Left renal pelvis (tissue), 4 donors: ENCODE data around the gene CLDN9. TPM values are rescaled to one million over a fixed set of nuclear protein-coding genes. Genes with fewer than 3 reads are reported as not detected.
"Not testable (repeated sequence)": the region's sequence is repeated elsewhere in the genome, so short reads cannot be mapped to it uniquely, and the experiment has no call there.

Experiments used
- DNase-seq, 4 donors: peaks; one replicate each; pipeline ENCODE4 v3.0.0-alpha.2; 2013; ENCODE audit warnings: low read depth in 4 of 4, low spot score in 3 of 4
- polyA plus RNA-seq, 4 donors: library from polyadenylated mRNA; unstranded; fragments of 120-200 nt; gene quantifications; one replicate each; pipeline ENCODE4 v1.2.1, GENCODE V29; 2013; ENCODE audit not compliant: insufficient read length in 4 of 4

Gene CLDN9
- polyA plus RNA-seq, 4 donors = 0.87 to 4.7 (median 2.3) TPM

DNA sequence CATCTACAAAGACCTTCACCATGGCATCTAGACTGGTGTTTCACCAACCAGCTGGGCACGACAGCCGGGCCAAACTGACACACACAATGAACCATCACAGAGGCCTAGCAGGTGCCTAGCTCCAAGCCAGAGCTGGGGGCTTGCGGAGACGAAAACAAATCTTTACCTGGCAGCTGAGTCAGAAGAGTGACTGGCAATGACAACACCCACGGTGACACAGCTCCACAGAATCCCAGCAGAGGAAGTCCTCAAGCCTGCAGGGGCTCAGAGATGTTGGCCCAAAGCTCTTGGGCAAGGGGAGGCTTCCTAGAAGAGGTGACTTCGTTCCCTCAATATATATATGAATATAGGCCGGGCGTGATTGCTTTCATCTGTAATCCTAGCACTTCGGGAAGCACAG, 38.8 kb downstream of the CLDN9 start:
- no peak for DNase-seq

DNA sequence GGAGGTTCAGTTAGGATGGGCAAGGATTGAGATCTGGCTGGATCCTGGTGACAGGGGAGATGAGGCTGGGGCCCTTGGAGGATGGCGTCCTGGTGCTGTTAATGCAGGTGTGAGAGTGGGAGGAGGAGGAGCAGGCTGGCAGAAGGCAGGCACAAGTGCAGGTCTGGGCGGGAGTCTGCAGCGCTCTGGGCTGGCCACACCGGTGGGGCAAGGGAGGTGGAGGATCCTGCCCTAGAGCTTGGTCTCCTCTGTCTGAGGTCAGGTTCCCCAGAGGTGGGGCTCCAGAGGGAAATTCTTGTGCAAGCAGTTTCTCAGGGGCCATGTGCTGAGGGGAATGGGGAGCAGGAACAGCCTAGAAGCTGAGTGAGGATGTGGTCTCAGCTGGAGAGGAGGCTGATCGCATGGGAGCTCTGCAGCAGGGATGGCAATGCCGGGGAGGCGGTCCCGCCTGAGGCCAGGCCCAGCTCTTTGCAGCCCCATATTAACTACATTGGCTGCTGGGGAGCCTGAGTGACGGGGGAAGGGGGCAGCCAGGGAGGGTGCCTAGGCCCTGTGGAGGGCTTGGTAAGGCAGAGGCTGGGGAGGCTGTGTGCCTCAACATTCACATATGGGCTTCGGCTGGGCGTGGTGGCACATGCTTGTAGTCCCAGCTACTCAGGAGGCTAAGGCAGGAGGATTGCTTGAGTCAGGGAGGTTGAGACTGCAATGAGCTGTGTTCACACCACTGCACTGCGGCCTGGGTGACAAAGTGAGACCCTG, 40.0 kb downstream of the CLDN9 start:
- not testable (repeated sequence) for DNase-seq

DNA sequence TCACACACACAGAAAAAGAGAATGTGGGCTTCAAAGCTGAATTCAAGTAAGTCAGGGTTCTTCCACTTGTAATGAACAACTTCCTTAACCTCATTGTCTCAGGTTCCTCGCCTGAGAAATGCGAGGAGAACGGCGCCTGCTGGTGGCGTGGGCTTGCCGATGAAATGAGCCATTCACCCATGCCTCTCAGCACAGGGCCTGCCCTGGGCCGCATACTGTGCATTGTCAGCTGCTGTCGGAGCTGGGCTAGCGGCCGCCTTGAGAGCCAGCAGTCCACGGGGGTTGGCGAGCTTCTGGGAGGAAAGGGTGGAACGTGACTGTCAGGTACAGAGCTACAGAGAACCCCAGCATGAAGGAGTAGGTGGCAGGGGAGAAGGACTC, 40.6 kb downstream of the CLDN9 start:
- not testable (repeated sequence) for DNase-seq

DNA sequence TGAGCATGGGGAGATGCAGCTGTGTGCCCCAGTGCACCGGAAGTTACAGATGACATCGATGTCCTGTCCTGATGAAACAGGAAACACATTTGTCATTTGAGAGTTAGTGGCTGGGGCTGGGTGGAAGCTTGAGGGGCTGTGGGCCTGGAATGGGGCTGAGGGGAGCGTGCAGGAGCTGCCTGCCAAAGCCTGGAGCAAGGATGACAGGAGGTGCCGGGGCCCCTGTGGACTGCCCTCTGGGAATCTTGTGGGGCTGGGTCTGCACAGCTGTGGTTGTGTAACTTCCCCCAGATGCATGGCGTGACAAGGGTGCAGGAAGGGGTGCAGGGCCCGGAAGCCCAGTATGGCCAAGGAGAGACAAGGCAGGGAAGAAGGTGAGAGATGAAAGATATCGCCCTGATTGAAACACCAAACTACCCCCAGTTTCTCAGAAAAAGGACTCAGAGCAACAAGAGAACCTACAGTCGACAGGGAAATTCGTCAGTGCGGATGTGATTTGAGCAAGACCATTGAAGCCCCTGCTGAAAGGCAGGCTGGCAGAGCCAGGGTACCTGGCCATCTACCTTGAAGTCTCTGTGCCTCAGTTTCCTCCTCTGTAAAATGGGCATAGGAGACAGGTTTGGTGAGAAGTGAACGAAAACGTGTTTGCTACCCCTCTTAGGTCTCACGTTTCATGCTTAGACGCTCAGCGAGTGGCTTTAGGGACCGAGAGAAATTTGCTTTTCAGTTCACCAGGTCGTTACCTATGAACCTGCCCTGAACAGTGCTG, 42.4 kb downstream of the CLDN9 start:
- DNase-seq = no peak

DNA sequence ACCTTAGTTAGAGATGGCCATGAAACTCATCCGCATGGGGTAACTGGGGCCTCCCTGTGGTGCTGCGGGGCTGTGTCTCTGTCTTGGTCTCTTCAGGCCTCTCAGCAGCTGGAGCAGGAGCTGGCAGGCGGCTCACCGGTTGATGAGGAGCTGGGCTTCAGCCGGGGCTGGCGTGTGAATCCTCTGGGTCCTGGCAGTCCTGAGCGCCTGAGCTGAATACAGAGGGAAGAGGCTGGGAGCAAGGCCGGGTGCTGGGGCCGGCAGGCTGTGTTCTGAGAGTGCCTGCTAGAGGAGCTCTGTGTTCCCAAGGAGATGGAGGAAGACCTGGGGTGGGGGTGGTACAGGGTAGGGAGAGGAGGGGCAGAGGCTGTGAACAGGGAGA, 43.0 kb downstream of the CLDN9 start:
- not testable (repeated sequence) for DNase-seq

DNA sequence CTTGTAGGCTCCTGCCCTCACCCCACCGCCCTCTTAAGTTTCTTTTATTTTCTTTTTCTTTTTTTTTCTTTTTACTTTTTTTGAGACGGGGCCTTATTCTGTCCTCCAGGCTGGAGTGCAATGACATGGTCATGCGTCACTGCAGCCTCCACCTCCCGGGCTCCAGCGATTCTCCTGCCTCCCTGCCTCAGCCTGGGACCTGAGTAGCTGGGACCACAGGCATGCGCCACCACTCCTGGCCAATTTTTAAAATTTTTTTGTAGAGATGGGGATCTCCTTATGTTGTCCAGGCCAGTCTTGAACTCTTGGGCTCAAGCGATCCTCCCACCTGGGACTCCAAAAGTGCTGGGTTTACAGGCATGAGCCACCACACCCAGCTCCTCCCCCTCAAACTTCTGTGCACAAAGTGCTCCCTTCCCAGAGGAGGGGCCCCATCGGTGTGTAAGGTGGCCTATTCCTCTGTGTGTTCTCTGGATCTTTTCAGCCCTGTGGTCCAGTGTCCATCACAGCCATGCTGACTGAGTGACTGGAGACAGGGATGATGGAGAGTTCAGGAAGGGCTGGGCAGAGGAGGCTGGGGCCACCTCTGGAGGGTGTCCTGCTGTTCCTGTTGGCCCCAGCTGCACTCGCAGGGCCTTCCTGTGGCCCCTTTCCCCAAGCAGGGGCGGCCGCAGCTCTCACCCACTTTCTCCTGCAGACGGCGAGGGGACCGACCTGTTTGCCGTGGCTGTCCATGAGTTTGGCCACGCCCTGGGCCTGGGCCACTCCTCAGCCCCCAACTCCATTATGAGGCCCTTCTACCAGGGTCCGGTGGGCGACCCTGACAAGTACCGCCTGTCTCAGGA, 43.8 kb downstream of the CLDN9 start:
- no peak for DNase-seq

DNA sequence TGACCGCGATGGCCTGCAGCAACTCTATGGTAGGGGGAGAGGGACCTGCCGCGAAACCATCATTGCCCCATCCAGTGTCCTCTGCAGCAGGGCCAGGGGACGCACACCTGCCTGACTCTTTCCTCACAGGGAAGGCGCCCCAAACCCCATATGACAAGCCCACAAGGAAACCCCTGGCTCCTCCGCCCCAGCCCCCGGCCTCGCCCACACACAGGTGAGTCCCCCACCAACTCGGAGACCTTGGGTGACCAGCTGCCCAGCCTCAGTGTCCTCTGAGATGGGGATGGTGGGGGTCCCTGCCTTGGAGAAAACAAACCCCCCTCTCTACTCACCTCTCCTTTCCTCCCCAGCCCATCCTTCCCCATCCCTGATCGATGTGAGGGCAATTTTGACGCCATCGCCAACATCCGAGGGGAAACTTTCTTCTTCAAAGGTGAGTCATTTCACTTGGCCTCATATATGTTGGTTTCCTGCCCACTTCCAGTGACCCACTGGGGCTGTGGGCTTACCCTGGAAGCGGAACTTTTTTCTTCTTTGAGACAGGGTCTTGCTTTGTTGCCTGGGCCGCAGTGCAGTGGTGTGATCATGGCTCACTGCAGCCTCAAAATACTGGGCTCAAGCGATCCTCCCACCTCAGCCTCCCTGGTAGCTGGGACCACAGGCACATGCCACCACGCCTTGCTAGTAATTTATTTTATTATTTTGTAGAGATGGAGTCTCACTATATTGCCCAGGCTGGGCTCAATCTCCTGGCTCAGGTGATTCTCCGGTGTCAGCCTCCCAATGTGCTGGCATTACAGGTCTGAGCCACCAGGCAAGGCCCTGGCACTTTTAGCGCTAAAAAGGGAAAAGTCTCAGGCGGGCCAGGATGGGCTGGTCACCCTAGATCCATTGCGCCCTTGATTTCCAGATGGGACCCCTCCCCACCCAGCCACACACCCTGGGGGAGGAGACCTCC, 44.7 kb downstream of the CLDN9 start:
- DNase-seq = no peak

DNA sequence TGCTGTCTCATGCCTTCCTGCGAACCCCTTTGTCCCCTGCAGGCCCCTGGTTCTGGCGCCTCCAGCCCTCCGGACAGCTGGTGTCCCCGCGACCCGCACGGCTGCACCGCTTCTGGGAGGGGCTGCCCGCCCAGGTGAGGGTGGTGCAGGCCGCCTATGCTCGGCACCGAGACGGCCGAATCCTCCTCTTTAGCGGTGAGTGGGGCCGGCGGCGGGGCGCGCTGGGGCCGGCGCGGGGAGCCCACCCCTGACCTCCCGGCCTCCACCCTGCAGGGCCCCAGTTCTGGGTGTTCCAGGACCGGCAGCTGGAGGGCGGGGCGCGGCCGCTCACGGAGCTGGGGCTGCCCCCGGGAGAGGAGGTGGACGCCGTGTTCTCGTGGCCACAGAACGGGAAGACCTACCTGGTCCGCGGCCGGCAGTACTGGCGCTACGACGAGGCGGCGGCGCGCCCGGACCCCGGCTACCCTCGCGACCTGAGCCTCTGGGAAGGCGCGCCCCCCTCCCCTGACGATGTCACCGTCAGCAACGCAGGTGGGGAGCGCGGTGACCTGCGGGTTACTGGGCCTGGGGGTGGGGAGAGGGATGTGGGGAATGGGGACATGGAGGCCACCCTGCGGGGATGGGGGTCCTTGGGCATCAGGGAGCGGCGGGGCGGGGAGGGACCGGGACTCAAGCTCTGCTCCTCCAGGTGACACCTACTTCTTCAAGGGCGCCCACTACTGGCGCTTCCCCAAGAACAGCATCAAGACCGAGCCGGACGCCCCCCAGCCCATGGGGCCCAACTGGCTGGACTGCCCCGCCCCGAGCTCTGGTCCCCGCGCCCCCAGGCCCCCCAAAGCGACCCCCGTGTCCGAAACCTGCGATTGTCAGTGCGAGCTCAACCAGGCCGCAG, 45.7 kb downstream of the CLDN9 start:
- DNase-seq = no peak

DNA sequence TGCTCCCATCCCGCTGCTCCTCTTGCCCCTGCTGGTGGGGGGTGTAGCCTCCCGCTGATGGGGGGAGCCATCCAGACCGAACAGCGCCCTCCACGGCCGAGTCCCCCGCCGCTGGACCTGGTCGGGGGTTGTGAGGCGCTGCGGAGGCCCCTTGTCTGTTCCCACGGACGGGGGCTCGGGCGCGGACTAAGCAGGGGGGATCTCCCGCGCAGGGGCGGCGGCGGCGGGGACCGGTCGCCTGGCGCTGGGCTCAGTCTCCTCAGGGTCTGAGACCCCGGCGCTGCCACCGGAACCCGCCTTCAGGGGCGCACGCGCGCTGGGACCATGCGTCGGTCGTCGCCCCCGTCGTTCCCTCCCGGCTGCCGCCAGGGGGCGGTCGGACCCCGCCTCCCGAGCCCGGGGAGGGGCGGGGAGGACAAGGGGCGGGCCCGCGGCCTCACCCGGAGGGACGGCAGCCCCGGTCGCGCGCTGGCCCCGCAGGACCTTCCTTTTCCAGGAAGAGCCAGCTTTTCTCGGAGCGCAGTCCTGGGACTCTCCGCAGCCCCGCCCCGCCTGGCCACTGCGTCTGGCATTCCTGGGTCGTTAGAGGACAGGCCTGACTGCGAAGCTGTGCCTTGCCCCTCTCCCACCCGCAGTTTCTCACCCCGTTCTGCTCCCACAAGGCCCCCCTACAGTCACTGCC, 46.5 kb downstream of the CLDN9 start:
- DNase-seq = peak in 3 of 4 donors; percentile 72 to 82 (median 78)

DNA sequence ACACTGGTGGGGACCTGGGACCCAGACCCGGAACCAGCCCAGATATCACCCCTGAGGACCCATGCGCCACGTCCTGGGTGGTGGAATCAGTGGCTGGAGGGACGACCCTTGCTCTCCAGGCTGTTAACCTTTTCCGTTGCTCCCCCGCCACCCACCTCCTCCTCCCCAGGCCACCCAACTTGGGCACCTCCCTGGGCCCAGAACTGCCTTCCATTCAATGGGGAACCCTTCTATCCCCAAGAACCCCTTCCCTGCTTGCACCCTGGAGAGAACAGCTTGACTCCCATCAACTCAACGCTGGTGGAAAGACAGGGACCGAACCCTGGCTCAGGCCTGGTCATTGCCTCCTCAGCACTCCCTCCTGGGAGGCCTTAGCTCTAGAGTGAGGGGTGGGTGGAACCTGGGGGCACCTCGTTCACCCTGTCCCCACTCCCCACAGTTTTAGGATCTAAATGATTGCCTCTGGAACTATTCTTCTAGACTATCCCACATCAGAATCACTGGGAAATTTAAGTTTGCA, 47.1 kb downstream of the CLDN9 start:
- DNase-seq = no peak

DNA sequence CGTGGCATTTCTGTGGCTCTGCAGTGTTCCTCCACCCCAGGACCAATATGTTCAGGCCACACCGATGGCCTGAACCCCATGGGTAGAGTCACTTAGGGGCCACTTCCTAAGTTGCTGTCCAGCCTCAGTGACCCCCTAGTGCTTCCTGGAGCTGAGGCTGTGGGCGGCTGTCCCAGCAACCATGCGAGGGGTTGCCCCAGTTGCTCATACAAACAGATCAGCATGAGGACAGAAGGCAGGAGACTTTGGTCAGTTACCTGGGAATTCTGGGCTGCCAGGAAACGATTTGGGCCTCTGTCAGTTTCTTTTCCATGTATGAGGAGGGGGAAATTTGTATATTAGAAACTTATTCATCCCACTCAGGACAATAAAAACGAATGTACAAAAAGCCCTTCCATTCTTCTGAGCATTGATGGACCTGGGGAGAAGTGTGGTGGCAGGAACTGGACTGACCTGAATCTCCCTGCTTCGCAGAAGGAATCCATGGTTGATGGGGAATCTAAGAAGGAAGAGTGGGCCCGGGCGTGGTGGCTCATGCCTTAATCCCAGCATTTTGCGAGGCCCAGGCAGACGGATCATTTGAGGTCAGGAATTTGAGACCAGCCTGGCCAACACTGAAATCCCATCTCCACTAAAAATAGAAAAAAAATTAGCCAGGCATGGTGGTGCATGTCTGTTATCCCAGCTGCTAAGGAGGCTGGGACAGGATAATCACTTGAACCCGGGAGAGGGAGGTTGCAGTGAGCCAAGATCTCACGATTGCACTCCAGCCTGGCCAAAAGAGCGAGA, 47.8 kb downstream of the CLDN9 start:
- no peak for DNase-seq

DNA sequence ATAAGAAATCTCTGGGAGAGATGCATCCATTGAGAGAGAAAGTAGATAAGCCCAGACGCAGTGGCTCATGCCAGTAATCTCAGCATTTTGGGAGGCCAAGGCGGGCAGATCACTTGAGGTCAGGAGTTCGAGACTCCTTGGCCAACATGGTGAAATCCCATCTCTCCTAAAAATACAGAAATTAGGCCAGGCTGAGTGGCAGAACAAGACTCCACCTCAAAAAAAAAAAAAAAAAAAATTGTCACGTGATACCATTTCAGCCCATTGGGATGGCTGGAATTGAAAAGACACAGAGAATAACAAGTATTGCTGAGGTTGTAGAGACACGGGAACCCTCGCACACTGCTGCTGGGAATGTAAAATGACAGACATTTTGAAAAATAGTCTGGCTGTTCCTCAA, 49.8 kb downstream of the CLDN9 start:
- no peak for DNase-seq

DNA sequence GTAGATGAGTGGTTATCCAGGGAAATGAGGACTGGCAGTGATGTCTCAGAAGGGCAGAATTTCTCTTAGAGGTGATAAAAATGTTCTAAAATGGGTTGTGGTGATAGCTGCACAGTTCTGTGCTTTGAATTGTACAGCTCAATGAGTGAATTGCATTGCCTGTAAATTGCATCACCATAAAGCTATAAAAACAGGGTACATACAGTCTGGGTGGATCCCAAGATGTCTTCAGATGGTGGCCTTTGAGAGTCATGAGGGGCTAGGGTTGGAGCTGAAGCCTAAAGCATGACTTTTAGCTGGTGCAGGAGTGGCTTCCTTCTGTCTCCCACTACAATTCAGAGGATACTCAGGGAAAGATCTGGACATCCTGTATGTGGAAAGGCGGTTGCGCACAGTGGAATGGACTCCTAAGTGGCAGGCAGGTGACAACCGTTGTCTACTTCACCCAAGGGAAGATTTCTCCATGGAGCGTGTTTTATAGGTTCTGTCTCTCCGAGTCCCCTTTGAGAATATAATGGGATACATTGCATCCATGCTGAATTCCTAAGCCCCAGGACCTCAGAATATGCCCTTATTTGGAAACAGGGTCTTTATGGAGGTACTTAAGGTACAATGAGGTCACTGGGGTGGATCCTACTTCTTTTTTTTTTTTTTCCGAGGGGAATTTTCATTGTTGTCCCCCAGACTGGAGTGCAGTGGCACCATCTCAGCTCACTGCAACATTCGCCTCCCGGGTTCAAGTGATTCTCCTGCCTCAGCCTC, 51.1 kb downstream of the CLDN9 start:
- DNase-seq = no peak
